ENCODE results near the gene ARRDC4.

DNA sequence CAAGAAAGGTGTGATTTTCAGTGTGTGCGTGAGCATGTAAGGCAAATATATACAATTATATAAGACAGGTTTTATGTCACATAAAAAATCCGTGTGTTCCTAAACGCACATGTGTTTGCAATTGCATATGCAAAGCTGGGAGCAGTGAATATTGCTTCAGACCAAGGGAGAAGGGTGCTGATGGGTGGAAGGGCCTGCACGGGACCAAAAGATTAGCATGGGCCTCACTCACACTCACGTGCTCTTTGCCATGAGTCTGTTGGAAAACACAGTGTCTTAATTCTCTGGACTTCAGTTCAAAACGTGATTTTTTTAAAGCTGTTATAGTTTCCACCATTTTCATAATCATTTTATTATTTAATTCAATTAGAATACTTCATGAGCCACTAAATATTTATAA lies 7.2 kb upstream of the ARRDC4 start:
- TF ChIP-seq, protein P1, sequence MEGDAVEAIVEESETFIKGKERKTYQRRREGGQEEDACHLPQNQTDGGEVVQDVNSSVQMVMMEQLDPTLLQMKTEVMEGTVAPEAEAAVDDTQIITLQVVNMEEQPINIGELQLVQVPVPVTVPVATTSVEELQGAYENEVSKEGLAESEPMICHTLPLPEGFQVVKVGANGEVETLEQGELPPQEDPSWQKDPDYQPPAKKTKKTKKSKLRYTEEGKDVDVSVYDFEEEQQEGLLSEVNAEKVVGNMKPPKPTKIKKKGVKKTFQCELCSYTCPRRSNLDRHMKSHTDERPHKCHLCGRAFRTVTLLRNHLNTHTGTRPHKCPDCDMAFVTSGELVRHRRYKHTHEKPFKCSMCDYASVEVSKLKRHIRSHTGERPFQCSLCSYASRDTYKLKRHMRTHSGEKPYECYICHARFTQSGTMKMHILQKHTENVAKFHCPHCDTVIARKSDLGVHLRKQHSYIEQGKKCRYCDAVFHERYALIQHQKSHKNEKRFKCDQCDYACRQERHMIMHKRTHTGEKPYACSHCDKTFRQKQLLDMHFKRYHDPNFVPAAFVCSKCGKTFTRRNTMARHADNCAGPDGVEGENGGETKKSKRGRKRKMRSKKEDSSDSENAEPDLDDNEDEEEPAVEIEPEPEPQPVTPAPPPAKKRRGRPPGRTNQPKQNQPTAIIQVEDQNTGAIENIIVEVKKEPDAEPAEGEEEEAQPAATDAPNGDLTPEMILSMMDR (conservative IDR thresholded peaks at IDR 0.05; ENCODE audit: low read depth, low read length): no peak
- TF ChIP-seq EZH2 (IDR thresholded peaks at IDR 0.05; ENCODE audit: low read length, unreplicated experiment): no peak
